ENCODE data around the gene MYO15B. TPM values are rescaled to one million over a fixed set of nuclear protein-coding genes. Genes with fewer than 3 reads are reported as not detected.

The MYO15B gene
- total RNA-seq, 1 experiment from 2014 or later, result 8.0 TPM

- Histone ChIP-seq H3K36me3 (ENCODE audit: insufficient read depth, low read length) (no peaks in the 10 kb centered on the region), H3K9ac (ENCODE audit: low read length) (no peak overlapping the region)
Observed at GRCh38 chr17:75564195-75564594, 23.4 kb upstream of the MYO15B start.

GRCh38 chr17:75565066-75565465 is 22.5 kb upstream of the MYO15B start:
- peaks cover 8% of the 10 kb centered on the region for H3K4me1 ChIP-seq (ENCODE audit: low read length)
- H3K9ac ChIP-seq (ENCODE audit: low read length), result no peak overlapping the region
- no peaks in the 10 kb centered on the region for H3K9me2 ChIP-seq (replicated peaks; ENCODE audit: insufficient read depth, low read length)
- H3K4me3 ChIP-seq (ENCODE audit: low read length), result no peak overlapping the region
- no peaks in the 10 kb centered on the region for H3K79me2 ChIP-seq (ENCODE audit: low read length)
- no peaks in the 10 kb centered on the region for H4K20me1 ChIP-seq (ENCODE audit: insufficient read depth, low read depth, low read length)
- H3K4me2 ChIP-seq (ENCODE audit: low read depth, low read length, poor library complexity, severe bottlenecking), result no peak overlapping the region
- no peak overlapping the region for H3K27ac ChIP-seq (ENCODE audit: low read length)
- H3K36me3 ChIP-seq (ENCODE audit: insufficient read depth, low read length), result no peaks in the 10 kb centered on the region
- H3K27me3 ChIP-seq (ENCODE audit: low read length), result no peaks in the 10 kb centered on the region
- H3K9me3 ChIP-seq (ENCODE audit: low read length), result no peaks in the 10 kb centered on the region
- H2AFZ ChIP-seq (ENCODE audit: low read length), result no peak overlapping the region
- DNase-seq, result no peak

More at GRCh38 chr17:75564195-75564594, 23.4 kb upstream of the MYO15B start:
- H4K20me1 ChIP-seq (ENCODE audit: insufficient read depth, low read depth, low read length), result no peaks in the 10 kb centered on the region
- H3K9me3 ChIP-seq (ENCODE audit: low read length), result no peaks in the 10 kb centered on the region
- H2AFZ ChIP-seq (ENCODE audit: low read length), result no peak overlapping the region
- no peaks in the 10 kb centered on the region for H3K9me2 ChIP-seq (replicated peaks; ENCODE audit: insufficient read depth, low read length)
- H3K79me2 ChIP-seq (ENCODE audit: low read length), result no peaks in the 10 kb centered on the region
- no peak for DNase-seq
- H3K27ac ChIP-seq (ENCODE audit: low read length), result no peak overlapping the region
- no peak overlapping the region for H3K4me3 ChIP-seq (ENCODE audit: low read length)
- peaks cover 8% of the 10 kb centered on the region for H3K4me1 ChIP-seq (ENCODE audit: low read length)
- H3K4me2 ChIP-seq (ENCODE audit: low read depth, low read length, poor library complexity, severe bottlenecking), result no peak overlapping the region
- H3K27me3 ChIP-seq (ENCODE audit: low read length), result no peaks in the 10 kb centered on the region

GRCh38 chr17:75565618-75566017 is 22.0 kb upstream of the MYO15B start:
- H3K9me3 ChIP-seq (ENCODE audit: low read length), result no peaks in the 10 kb centered on the region
- no peaks in the 10 kb centered on the region for H3K36me3 ChIP-seq (ENCODE audit: insufficient read depth, low read length)
- H3K27ac ChIP-seq (ENCODE audit: low read length), result no peak overlapping the region
- no peaks in the 10 kb centered on the region for H3K79me2 ChIP-seq (ENCODE audit: low read length)
- H2AFZ ChIP-seq (ENCODE audit: low read length), result no peak overlapping the region
- no peaks in the 10 kb centered on the region for H3K27me3 ChIP-seq (ENCODE audit: low read length)
- no peak overlapping the region for H3K4me3 ChIP-seq (ENCODE audit: low read length)
- no peak overlapping the region for H3K4me2 ChIP-seq (ENCODE audit: low read depth, low read length, poor library complexity, severe bottlenecking)
- no peak for DNase-seq
- no peaks in the 10 kb centered on the region for H3K9me2 ChIP-seq (replicated peaks; ENCODE audit: insufficient read depth, low read length)
- H4K20me1 ChIP-seq (ENCODE audit: insufficient read depth, low read depth, low read length), result no peaks in the 10 kb centered on the region
- H3K4me1 ChIP-seq (ENCODE audit: low read length), result peaks cover 9% of the 10 kb centered on the region
- no peak overlapping the region for H3K9ac ChIP-seq (ENCODE audit: low read length)

- Histone ChIP-seq H3K79me2 (ENCODE audit: low read length) (no peaks in the 10 kb centered on the region), H3K27me3 (ENCODE audit: low read length) (no peaks in the 10 kb centered on the region), H3K9ac (ENCODE audit: low read length) (no peak overlapping the region), H3K9me3 (ENCODE audit: low read length) (no peaks in the 10 kb centered on the region), H3K4me2 (ENCODE audit: low read depth, low read length, poor library complexity, severe bottlenecking) (peak overlapping the region; percentile 17), H3K27ac (ENCODE audit: low read length) (no peak overlapping the region), H3K9me2 (replicated peaks; ENCODE audit: insufficient read depth, low read length) (no peaks in the 10 kb centered on the region), H3K4me3 (ENCODE audit: low read length) (no peak overlapping the region), H3K36me3 (ENCODE audit: insufficient read depth, low read length) (no peaks in the 10 kb centered on the region), H4K20me1 (ENCODE audit: insufficient read depth, low read depth, low read length) (no peaks in the 10 kb centered on the region), H2AFZ (ENCODE audit: low read length) (no peak overlapping the region), H3K4me1 (ENCODE audit: low read length) (peaks cover 17% of the 10 kb centered on the region)
- DNase-seq, result no peak
Observed at GRCh38 chr17:75566416-75566815, 21.2 kb upstream of the MYO15B start.

- H3K27me3 ChIP-seq (ENCODE audit: low read length), result no peaks in the 10 kb centered on the region
- H3K79me2 ChIP-seq (ENCODE audit: low read length), result no peaks in the 10 kb centered on the region
- no peak overlapping the region for H3K27ac ChIP-seq (ENCODE audit: low read length)
- peaks cover 20% of the 10 kb centered on the region for H3K4me1 ChIP-seq (ENCODE audit: low read length)
- H3K36me3 ChIP-seq (ENCODE audit: insufficient read depth, low read length), result no peaks in the 10 kb centered on the region
- H3K4me3 ChIP-seq (ENCODE audit: low read length), result no peak overlapping the region
- H3K9me2 ChIP-seq (replicated peaks; ENCODE audit: insufficient read depth, low read length), result no peaks in the 10 kb centered on the region
- no peak overlapping the region for H2AFZ ChIP-seq (ENCODE audit: low read length)
- H4K20me1 ChIP-seq (ENCODE audit: insufficient read depth, low read depth, low read length), result no peaks in the 10 kb centered on the region
- H3K4me2 ChIP-seq (ENCODE audit: low read depth, low read length, poor library complexity, severe bottlenecking), result peak overlapping the region; percentile 17
- peak; percentile 70 for DNase-seq
- no peaks in the 10 kb centered on the region for H3K9me3 ChIP-seq (ENCODE audit: low read length)
- no peak overlapping the region for H3K9ac ChIP-seq (ENCODE audit: low read length)
Observed at GRCh38 chr17:75566834-75567233, 20.8 kb upstream of the MYO15B start.

- no peaks in the 10 kb centered on the region for H4K20me1 ChIP-seq (ENCODE audit: insufficient read depth, low read depth, low read length)
- no peaks in the 10 kb centered on the region for H3K27me3 ChIP-seq (ENCODE audit: low read length)
- H3K4me3 ChIP-seq (ENCODE audit: low read length), result no peak overlapping the region
- no peaks in the 10 kb centered on the region for H3K79me2 ChIP-seq (ENCODE audit: low read length)
- H3K9ac ChIP-seq (ENCODE audit: low read length), result no peak overlapping the region
- no peaks in the 10 kb centered on the region for H3K36me3 ChIP-seq (ENCODE audit: insufficient read depth, low read length)
- no peak for DNase-seq
- H2AFZ ChIP-seq (ENCODE audit: low read length), result no peak overlapping the region
- no peak overlapping the region for H3K4me2 ChIP-seq (ENCODE audit: low read depth, low read length, poor library complexity, severe bottlenecking)
- peaks cover 20% of the 10 kb centered on the region for H3K4me1 ChIP-seq (ENCODE audit: low read length)
- no peak overlapping the region for H3K27ac ChIP-seq (ENCODE audit: low read length)
- no peaks in the 10 kb centered on the region for H3K9me2 ChIP-seq (replicated peaks; ENCODE audit: insufficient read depth, low read length)
- no peaks in the 10 kb centered on the region for H3K9me3 ChIP-seq (ENCODE audit: low read length)
Observed at GRCh38 chr17:75568412-75569255, 19.0 kb upstream of the MYO15B start.

GRCh38 chr17:75570034-75570676 is 17.4 kb upstream of the MYO15B start:
- Histone ChIP-seq H3K27ac (ENCODE audit: low read length) (no peak overlapping the region), H4K20me1 (ENCODE audit: insufficient read depth, low read depth, low read length) (no peaks in the 10 kb centered on the region), H3K4me2 (ENCODE audit: low read depth, low read length, poor library complexity, severe bottlenecking) (no peak overlapping the region), H3K9me3 (ENCODE audit: low read length) (no peaks in the 10 kb centered on the region), H3K4me1 (ENCODE audit: low read length) (peaks cover 20% of the 10 kb centered on the region), H3K79me2 (ENCODE audit: low read length) (no peaks in the 10 kb centered on the region), H3K27me3 (ENCODE audit: low read length) (no peaks in the 10 kb centered on the region), H2AFZ (ENCODE audit: low read length) (no peak overlapping the region), H3K4me3 (ENCODE audit: low read length) (no peak overlapping the region), H3K9ac (ENCODE audit: low read length) (no peak overlapping the region), H3K36me3 (ENCODE audit: insufficient read depth, low read length) (no peaks in the 10 kb centered on the region), H3K9me2 (replicated peaks; ENCODE audit: insufficient read depth, low read length) (no peaks in the 10 kb centered on the region)
- DNase-seq, result no peak

- Histone ChIP-seq H3K9ac (ENCODE audit: low read length) (peak overlapping the region; percentile 46), H3K79me2 (ENCODE audit: low read length) (no peaks in the 10 kb centered on the region), H4K20me1 (ENCODE audit: insufficient read depth, low read depth, low read length) (no peaks in the 10 kb centered on the region), H3K4me3 (ENCODE audit: low read length) (no peak overlapping the region), H3K27ac (ENCODE audit: low read length) (peak overlapping the region; percentile 50), H3K4me1 (ENCODE audit: low read length) (peaks cover 20% of the 10 kb centered on the region), H3K9me3 (ENCODE audit: low read length) (no peaks in the 10 kb centered on the region), H2AFZ (ENCODE audit: low read length) (peak overlapping the region; percentile 62; the same call in 1 of the 2 replicates), H3K27me3 (ENCODE audit: low read length) (no peaks in the 10 kb centered on the region), H3K9me2 (replicated peaks; ENCODE audit: insufficient read depth, low read length) (no peaks in the 10 kb centered on the region), H3K4me2 (ENCODE audit: low read depth, low read length, poor library complexity, severe bottlenecking) (peak overlapping the region; percentile 33), H3K36me3 (ENCODE audit: insufficient read depth, low read length) (no peaks in the 10 kb centered on the region)
- DNase-seq, result no peak
Observed at GRCh38 chr17:75570772-75571171, 16.8 kb upstream of the MYO15B start.
